HK-2 (cell line): ENCODE data around the gene MAPKAPK3.

Experiments
- DNase-seq: peaks from one replicate; pipeline ENCODE4 v3.0.0-alpha.2; 2018; ENCODE audit not compliant: unreplicated experiment

Gene MAPKAPK3

GRCh38 chr3:50626401-50626800 is 9.4 kb downstream of the MAPKAPK3 start:
- no peak for DNase-seq

GRCh38 chr3:50627407-50628051 is 10.6 kb downstream of the MAPKAPK3 start:
- DNase-seq: peak; percentile 78

GRCh38 chr3:50628601-50629000 is 11.7 kb downstream of the MAPKAPK3 start:
- DNase-seq: no peak

- DNase-seq: no peak
Measured at GRCh38 chr3:50630394-50630793, 13.4 kb downstream of the MAPKAPK3 start.

- peak; percentile 56 for DNase-seq
Measured at GRCh38 chr3:50630877-50631276, 13.9 kb downstream of the MAPKAPK3 start.

GRCh38 chr3:50632450-50632849 is 15.5 kb downstream of the MAPKAPK3 start:
- DNase-seq: no peak

GRCh38 chr3:50633230-50633790 is 16.4 kb downstream of the MAPKAPK3 start:
- no peak for DNase-seq

- DNase-seq: no peak
Measured at GRCh38 chr3:50635066-50635465, 18.1 kb downstream of the MAPKAPK3 start.

GRCh38 chr3:50637011-50637410 is 20.1 kb downstream of the MAPKAPK3 start:
- DNase-seq: no peak

GRCh38 chr3:50637945-50638344 is 21.0 kb downstream of the MAPKAPK3 start:
- no peak for DNase-seq

- DNase-seq: peak; percentile 50
Measured at GRCh38 chr3:50639055-50639494, 22.1 kb downstream of the MAPKAPK3 start.

- no peak for DNase-seq
Measured at GRCh38 chr3:50642382-50642781, 25.4 kb downstream of the MAPKAPK3 start.

GRCh38 chr3:50644561-50644960 is 27.6 kb downstream of the MAPKAPK3 start:
- DNase-seq: no peak

- DNase-seq: no peak
Measured at GRCh38 chr3:50645378-50645777, 28.4 kb downstream of the MAPKAPK3 start.

- DNase-seq: no peak
Measured at GRCh38 chr3:50648313-50648712, 31.4 kb downstream of the MAPKAPK3 start.

GRCh38 chr3:50648944-50649343 is 32.0 kb downstream of the MAPKAPK3 start:
- no peak for DNase-seq

GRCh38 chr3:50649451-50649931 is 32.5 kb downstream of the MAPKAPK3 start:
- no peak for DNase-seq

- DNase-seq: no peak
Measured at GRCh38 chr3:50650018-50650417, 33.1 kb downstream of the MAPKAPK3 start.

GRCh38 chr3:50651445-50651844 is 34.5 kb downstream of the MAPKAPK3 start:
- no peak for DNase-seq

GRCh38 chr3:50651920-50652529 is 35.1 kb downstream of the MAPKAPK3 start:
- DNase-seq: no peak

- peak; percentile 39 for DNase-seq
Measured at GRCh38 chr3:50652709-50653108, 35.8 kb downstream of the MAPKAPK3 start.

- no peak for DNase-seq
Measured at GRCh38 chr3:50653937-50654595, 37.1 kb downstream of the MAPKAPK3 start.
